K562 (cell line): ENCODE results near the gene GATA2. TPM values are rescaled to one million over a fixed set of nuclear protein-coding genes. Genes with fewer than 3 reads are reported as not detected.
A peak's percentile ranks its signal among the peaks of the same experiment; 100 is the strongest.

Source experiments
- EZH2 ChIP-seq: IDR thresholded peaks from 2 replicates; pipeline ENCODE4 v1.6.1; 2012; ENCODE audit warnings: low read depth, mild to moderate bottlenecking, inconsistent platforms, low read length, borderline replicate concordance
- PHF8 ChIP-seq: fragments of 200-600 bp; sonication (generic); IDR thresholded peaks from 2 replicates; pipeline ENCODE4 v1.6.1; 2012; ENCODE audit warnings: mixed run types, mild to moderate bottlenecking, inconsistent platforms, low read length, moderate library complexity, borderline replicate concordance
- POLR2B ChIP-seq: fragments of 450-650 bp; IDR thresholded peaks from 2 replicates; pipeline ENCODE4 v1.6.1; 2018; ENCODE audit warnings: low read depth; ENCODE audit not compliant: partially characterized antibody
- RBM14 ChIP-seq: fragments of 200-400 bp; formaldehyde crosslinking; IDR thresholded peaks from 2 replicates; pipeline ENCODE4 v1.6.1; 2018; ENCODE audit warnings: low read depth, mild to moderate bottlenecking, low read length, moderate library complexity, borderline replicate concordance; ENCODE audit not compliant: insufficient read depth
- REST ChIP-seq, 2 experiments: fragments of 450-650 bp; formaldehyde crosslinking in 1 of 2; IDR thresholded peaks; 2 replicates each; pipeline versions ENCODE4 v1.4.0 to v1.6.1; 2014 to 2020; ENCODE audit warnings: mild to moderate bottlenecking in 2 of 2, borderline replicate concordance in 1 of 2, low read depth in 1 of 2
- SLC30A9 ChIP-seq: fragments of 250-450 bp; sonication (Bioruptor Pico); IDR thresholded peaks from 2 replicates; pipeline ENCODE4 v1.8.0; 2022; ENCODE audit warnings: mild to moderate bottlenecking, moderate library complexity
- SP1 ChIP-seq: sonication (generic); formaldehyde crosslinking; IDR thresholded peaks from 2 replicates; pipeline ENCODE4 v1.8.1; 2022; ENCODE audit warnings: mild to moderate bottlenecking, missing genetic modification reagents
- TSHZ1 ChIP-seq: fragments of 250-450 bp; sonication (Bioruptor Pico); IDR thresholded peaks from 2 replicates; pipeline ENCODE4 v1.4.0; 2020; ENCODE audit warnings: mild to moderate bottlenecking, moderate library complexity
- ZBED1 ChIP-seq: IDR thresholded peaks from 2 replicates; pipeline ENCODE4 v1.6.1; 2014
- ZBTB43 ChIP-seq: sonication (generic); formaldehyde crosslinking; IDR thresholded peaks from 2 replicates; pipeline ENCODE4 v1.8.0; 2023; ENCODE audit warnings: mild to moderate bottlenecking, missing genetic modification reagents
- ZNF165 ChIP-seq: fragments of 250-450 bp; sonication (Bioruptor Pico); IDR thresholded peaks from 2 replicates; pipeline ENCODE4 v1.4.0; 2020; ENCODE audit warnings: borderline replicate concordance
- ZNF41 ChIP-seq: fragments of 250-450 bp; sonication (Bioruptor Pico); conservative IDR thresholded peaks from 2 replicates; pipeline ENCODE4 v1.4.0; 2020; ENCODE audit warnings: mild to moderate bottlenecking
- ZNF764 ChIP-seq: fragments of 250-450 bp; sonication (Bioruptor Pico); IDR thresholded peaks from 2 replicates; pipeline ENCODE4 v1.4.0; 2020; ENCODE audit warnings: low read depth, mild to moderate bottlenecking, moderate library complexity
- polyA plus RNA-seq, 8 experiments: library from polyadenylated mRNA; depleted of rRNA in 4 of 8; stranded (reverse) in 5 of 8; unstranded in 3 of 8; fragments of >200 nt; fragmentation: Nextera tagmentation in 2 of 8; fragmentation: Illumina TruSeq in 1 of 8; extraction: Ambion mirVana in 2 of 8; extraction: Trizol in 1 of 8; gene quantifications; 2 replicates each; pipeline versions ENCODE4 v1.2.1 to v1.2.3, GENCODE V29; 2011 to 2014; ENCODE audit warnings: inconsistent platforms in 1 of 8, missing spikeins in 1 of 8
- total RNA-seq, 7 experiments: library from RNA; depleted of rRNA in 6 of 7; stranded (reverse); fragments of >200 nt in 6 of 7; fragmentation: Illumina TruSeq in 2 of 7; extraction: Trizol in 2 of 7; gene quantifications; 2 replicates each; pipeline versions ENCODE4 v1.2.1 to v1.2.3, GENCODE V29; 2011 to 2021; ENCODE audit warnings: low replicate concordance in 1 of 7

The GATA2 gene
- total and polyA plus RNA-seq, 9 of the 15 experiments (the other 6 are each of a cell fraction or from before 2014, with no cell fraction given): 8.5 to 218 (median 50.8) TPM

- TF ChIP-seq REST (IDR thresholded peaks at IDR 0.05; ENCODE audit: borderline replicate concordance) (no peak), REST (CRISPR knock-in tag; IDR thresholded peaks at IDR 0.05; ENCODE audit: low read depth) (no peak), RBM14 (no peak), ZNF41 (CRISPR knock-in tag) (no peak), SLC30A9 (no peak), POLR2B (peak; percentile 79), EZH2 (no peak), PHF8 (peak; percentile 49; the same call in 1 of the 2 replicates), ZBED1 (no peak), ZNF764 (no peak), SP1 (0 out of 2 replicates have a peak, but pooled peaks have one; percentile 7), ZBTB43 (CRISPR knock-in tag) (no peak), TSHZ1 (no peak), ZNF165 (no peak)
Measured at GRCh38 chr3:128487813-128488635, 5.0 kb downstream of the GATA2 start (continued).
